OCI-LY3 (cell line): ENCODE data around the gene NLRP3.

ENCODE experiments used
- H2AFZ ChIP-seq: fragments of 200-600, 300-600 bp; shearing (Covaris generic); 2 replicates; pipeline ENCODE4 v1.6.0; 2014; ENCODE audit warnings: antibody characterized with exemption, low read depth, low read length
- H3K27ac ChIP-seq: fragments of 200-600, 300-600 bp; sonication (generic); 2 replicates; pipeline ENCODE4 v1.5.1; 2014; ENCODE audit warnings: mild to moderate bottlenecking, low read length, moderate library complexity, mixed read lengths
- H3K27me3 ChIP-seq: fragments of 200-600, 300-600 bp; sonication (generic); 2 replicates; pipeline ENCODE4 v1.6.1; 2014; ENCODE audit warnings: low read depth, low read length, mixed read lengths
- H3K36me3 ChIP-seq: fragments of 200-600, 300-600 bp; sonication (generic); replicated peaks from 2 replicates; pipeline ENCODE3; 2014; ENCODE audit warnings: low read depth, low read length, mixed read lengths
- H3K4me1 ChIP-seq: fragments of 300-600, 200-600 bp; sonication (generic); 2 replicates; pipeline ENCODE4 v1.6.1; 2014; ENCODE audit warnings: low read length, mixed read lengths
- H3K4me2 ChIP-seq: fragments of 200-600, 300-600 bp; sonication (generic); 2 replicates; pipeline ENCODE4 v1.6.1; 2014; ENCODE audit warnings: low read length, mixed read lengths
- H3K4me3 ChIP-seq: fragments of 300-600, 200-600 bp; sonication (generic); 2 replicates; pipeline ENCODE4 v1.5.1; 2014; ENCODE audit warnings: antibody characterized with exemption, mild to moderate bottlenecking, low read length, moderate library complexity
- H3K79me2 ChIP-seq: fragments of 300-600, 200-600 bp; shearing (Covaris generic); 2 replicates; pipeline ENCODE4 v1.6.1; 2014; ENCODE audit warnings: mild to moderate bottlenecking, low read length, mixed read lengths
- H3K9ac ChIP-seq: fragments of 300-600, 200-600 bp; shearing (Covaris generic); 2 replicates; pipeline ENCODE4 v1.6.0; 2014; ENCODE audit warnings: mild to moderate bottlenecking, low read length, moderate library complexity
- H3K9me3 ChIP-seq: fragments of 200-600, 300-600 bp; shearing (Covaris generic); 2 replicates; pipeline ENCODE4 v1.6.1; 2014; ENCODE audit warnings: low read length, mixed read lengths; ENCODE audit not compliant: insufficient read depth
- H4K20me1 ChIP-seq: fragments of 200-600, 300-600 bp; sonication (generic); 2 replicates; pipeline ENCODE4 v1.6.1; 2016; ENCODE audit warnings: low read length, mixed read lengths; ENCODE audit not compliant: insufficient read depth
- EZH2phosphoT487 ChIP-seq: fragments of 200-600 bp; shearing (Covaris generic); IDR thresholded peaks from 2 replicates; pipeline ENCODE4 v1.6.1; 2018; ENCODE audit warnings: antibody characterized with exemption, mixed run types, low read depth
- TF ChIP-seq, protein P1 (sequence below): fragments of 200-600, 300-600 bp; sonication (generic); IDR thresholded peaks from 2 replicates; pipeline ENCODE4 v1.5.1; 2014; ENCODE audit warnings: antibody characterized with exemption, low read length, low read depth

The NLRP3 gene

DNA sequence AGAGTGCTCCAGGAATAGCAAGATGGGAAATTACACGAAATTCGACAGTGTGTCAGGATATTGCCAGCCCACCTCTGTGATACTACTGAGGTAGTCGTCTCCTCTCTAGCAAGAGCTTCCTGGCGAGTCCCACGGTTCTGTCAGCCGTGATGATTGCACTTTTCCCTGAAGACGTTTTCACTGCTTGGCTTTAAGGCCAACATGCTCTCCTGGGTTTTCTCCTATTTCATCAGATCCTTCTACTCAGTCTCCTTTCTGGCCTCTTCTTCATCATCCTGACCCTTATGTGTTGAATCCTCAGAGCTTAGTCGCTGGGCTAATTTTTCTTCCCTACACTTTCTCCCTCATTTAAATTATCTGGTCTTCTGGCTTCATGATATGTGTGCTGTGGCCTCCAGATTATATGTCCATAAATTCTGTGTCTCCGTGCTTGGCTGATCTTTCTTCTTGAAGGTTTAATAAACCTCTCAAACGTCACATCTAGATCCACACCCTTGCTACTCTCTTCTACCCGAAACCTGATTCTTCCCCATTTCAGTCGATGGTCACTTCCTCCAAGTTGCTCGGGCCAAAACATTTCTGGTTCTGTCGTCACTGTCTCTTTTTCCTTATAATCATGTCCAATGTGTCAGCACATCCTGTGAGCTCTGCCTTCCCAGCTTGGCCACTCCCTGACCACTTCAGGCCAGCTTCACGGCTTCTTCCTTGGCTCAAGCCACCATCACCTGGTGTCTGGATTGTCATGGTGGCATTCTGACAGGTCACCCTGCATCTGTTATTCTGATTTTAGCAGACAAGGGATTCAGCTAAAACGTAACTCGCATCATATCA, 29.8 kb downstream of the NLRP3 start:
- Histone ChIP-seq H3K27me3 (peaks cover 5% of the 10 kb centered on the region; the same call in 1 of the 2 replicates), H3K4me2 (no peak overlapping the region), H3K4me3 (no peak overlapping the region), H3K9ac (no peak overlapping the region), H2AFZ (no peak overlapping the region), H3K27ac (no peak overlapping the region), H3K79me2 (no peaks in the 10 kb centered on the region), H3K4me1 (peaks cover 41% of the 10 kb centered on the region), H3K36me3 (peaks cover 13% of the 10 kb centered on the region), H4K20me1 (no peaks in the 10 kb centered on the region), H3K9me3 (peaks cover 3% of the 10 kb centered on the region; the same call in 1 of the 2 replicates)
- TF ChIP-seq, protein P1, sequence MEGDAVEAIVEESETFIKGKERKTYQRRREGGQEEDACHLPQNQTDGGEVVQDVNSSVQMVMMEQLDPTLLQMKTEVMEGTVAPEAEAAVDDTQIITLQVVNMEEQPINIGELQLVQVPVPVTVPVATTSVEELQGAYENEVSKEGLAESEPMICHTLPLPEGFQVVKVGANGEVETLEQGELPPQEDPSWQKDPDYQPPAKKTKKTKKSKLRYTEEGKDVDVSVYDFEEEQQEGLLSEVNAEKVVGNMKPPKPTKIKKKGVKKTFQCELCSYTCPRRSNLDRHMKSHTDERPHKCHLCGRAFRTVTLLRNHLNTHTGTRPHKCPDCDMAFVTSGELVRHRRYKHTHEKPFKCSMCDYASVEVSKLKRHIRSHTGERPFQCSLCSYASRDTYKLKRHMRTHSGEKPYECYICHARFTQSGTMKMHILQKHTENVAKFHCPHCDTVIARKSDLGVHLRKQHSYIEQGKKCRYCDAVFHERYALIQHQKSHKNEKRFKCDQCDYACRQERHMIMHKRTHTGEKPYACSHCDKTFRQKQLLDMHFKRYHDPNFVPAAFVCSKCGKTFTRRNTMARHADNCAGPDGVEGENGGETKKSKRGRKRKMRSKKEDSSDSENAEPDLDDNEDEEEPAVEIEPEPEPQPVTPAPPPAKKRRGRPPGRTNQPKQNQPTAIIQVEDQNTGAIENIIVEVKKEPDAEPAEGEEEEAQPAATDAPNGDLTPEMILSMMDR = no peak
- no peak for TF ChIP-seq EZH2phosphoT487

DNA sequence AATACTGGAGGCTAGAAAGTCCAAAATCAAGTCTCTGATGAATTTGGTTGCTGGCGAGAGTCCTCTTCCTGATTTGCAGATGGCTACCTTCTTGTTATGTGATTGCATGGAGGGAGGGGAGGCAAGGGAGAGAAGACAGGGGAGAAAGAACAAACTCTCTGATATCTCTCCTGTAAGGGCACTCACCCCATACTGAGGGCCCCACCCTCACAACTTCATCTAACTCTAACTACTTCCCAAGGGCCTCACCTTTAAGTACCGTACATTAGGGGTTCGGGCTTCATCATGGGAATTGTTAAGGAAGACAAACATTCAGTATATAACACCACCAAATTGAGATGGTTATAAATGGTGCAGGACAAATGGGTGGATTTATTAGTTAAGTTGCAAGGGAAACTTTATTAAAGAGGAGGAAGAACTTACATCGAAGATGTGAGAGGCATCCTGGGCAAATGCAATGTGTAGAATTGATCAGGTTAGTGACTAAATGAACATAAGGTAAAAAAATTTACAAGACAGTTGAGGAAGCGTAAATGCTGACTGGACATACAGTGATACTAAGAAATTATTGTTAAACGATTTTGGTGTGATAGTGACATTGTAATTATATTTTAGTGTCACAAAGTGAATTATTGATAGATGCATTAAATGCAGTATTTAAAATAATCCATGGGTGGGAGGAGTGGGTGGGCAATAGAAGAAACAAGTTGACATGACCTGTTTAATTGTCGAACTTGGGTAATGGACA, 31.4 kb downstream of the NLRP3 start:
- Histone ChIP-seq H3K36me3 (peaks cover 13% of the 10 kb centered on the region), H3K4me1 (peaks cover 33% of the 10 kb centered on the region), H2AFZ (no peak overlapping the region), H3K9ac (no peak overlapping the region), H4K20me1 (no peaks in the 10 kb centered on the region), H3K27me3 (peaks cover 12% of the 10 kb centered on the region), H3K27ac (no peak overlapping the region), H3K4me2 (no peak overlapping the region), H3K79me2 (no peaks in the 10 kb centered on the region), H3K9me3 (peaks cover 3% of the 10 kb centered on the region; the same call in 1 of the 2 replicates), H3K4me3 (no peak overlapping the region)
- TF ChIP-seq, protein P1 = no peak
- no peak for TF ChIP-seq EZH2phosphoT487

DNA sequence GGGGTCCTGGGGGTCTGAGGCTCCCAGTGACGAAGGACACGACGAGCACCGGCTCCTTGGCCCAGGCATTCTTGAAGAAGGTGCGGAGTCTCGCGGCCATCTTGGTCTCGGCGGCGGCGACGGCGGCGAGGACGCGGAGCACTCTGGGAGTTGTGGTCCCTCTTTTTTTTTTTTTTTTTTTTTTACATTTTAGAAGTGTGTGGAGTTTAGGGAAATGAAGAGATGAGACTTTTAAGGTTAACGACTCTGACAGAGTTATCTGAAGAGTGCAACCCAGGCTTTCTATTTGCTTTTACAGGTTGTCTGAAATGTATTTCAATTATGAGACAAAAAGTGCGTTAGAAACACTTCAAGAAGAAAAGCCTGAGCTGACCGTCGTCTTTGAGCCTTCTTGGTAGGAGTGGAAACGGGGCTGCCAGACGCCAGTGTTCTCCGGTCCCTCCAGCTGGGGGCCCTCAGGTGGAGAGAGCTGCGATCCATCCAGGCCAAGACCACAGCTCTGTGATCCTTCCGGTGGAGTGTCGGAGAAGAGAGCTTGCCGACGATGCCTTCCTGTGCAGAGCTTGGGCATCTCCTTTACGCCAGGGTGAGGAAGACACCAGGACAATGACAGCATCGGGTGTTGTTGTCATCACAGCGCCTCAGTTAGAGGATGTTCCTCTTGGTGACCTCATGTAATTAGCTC, 32.3 kb downstream of the NLRP3 start:
- peaks cover 13% of the 10 kb centered on the region for H3K36me3 ChIP-seq
- no peaks in the 10 kb centered on the region for H3K79me2 ChIP-seq
- no peaks in the 10 kb centered on the region for H4K20me1 ChIP-seq
- no peak for TF ChIP-seq EZH2phosphoT487
- TF ChIP-seq, protein P1 = no peak
- peaks cover 17% of the 10 kb centered on the region for H3K27me3 ChIP-seq
- H3K4me3 ChIP-seq = no peak overlapping the region
- no peak overlapping the region for H3K27ac ChIP-seq
- no peak overlapping the region for H3K9ac ChIP-seq
- peaks cover 37% of the 10 kb centered on the region for H3K4me1 ChIP-seq
- H3K4me2 ChIP-seq = no peak overlapping the region
- no peak overlapping the region for H2AFZ ChIP-seq
- H3K9me3 ChIP-seq = peaks cover 3% of the 10 kb centered on the region; the same call in 1 of the 2 replicates
